Measurements from ENCODE around the gene TMEM125. TPM values are rescaled to one million over a fixed set of nuclear protein-coding genes. Genes with fewer than 3 reads are reported as not detected.

Gene TMEM125
- polyA plus RNA-seq, 3 donors, result not detected

- WGBS (ENCODE audit: insufficient coverage), result 71% methylated on average over 9 of the region's 10 CpGs
- no peak overlapping the region for H3K4me3 Mint-ChIP-seq
- Histone ChIP-seq H3K4me3 (replicated peaks in 1 of 3; ENCODE audit: low read depth in 2 of 3, low read length in 3 of 3) (no peak overlapping the region), H3K9ac (ENCODE audit: insufficient read depth, low read length, poor library complexity, severe bottlenecking) (no peak overlapping the region), H2AFZ (ENCODE audit: insufficient read depth, low read depth, low read length, poor library complexity, severe bottlenecking) (no peak overlapping the region), H4K20me1 (ENCODE audit: insufficient read depth, low read length) (no peaks in the 10 kb centered on the region), H3K4me2 (replicated peaks; ENCODE audit: extremely low read depth, low read length, poor library complexity, severe bottlenecking) (no peak overlapping the region), H3K27ac (ENCODE audit: low read depth in 1 of 2, low read length in 2 of 2) (no peak overlapping the region), H3K4me1 (ENCODE audit: control insufficient read depth in 1 of 2, insufficient read depth in 2 of 2, low read length in 2 of 2) (no peaks in the 10 kb centered on the region), H3K79me2 (ENCODE audit: insufficient read depth, low read length) (no peaks in the 10 kb centered on the region), H3K36me3 (replicated peaks in 1 of 2; ENCODE audit: control insufficient read depth in 1 of 2, insufficient read depth in 2 of 2, low read length in 2 of 2) (no peaks in the 10 kb centered on the region), H3K27me3 (ENCODE audit: control insufficient read depth in 2 of 2, insufficient read depth in 2 of 2, low read length in 2 of 2) (no peaks in the 10 kb centered on the region), H3K9me3 (replicated peaks in 1 of 2; ENCODE audit: control insufficient read depth in 1 of 2, insufficient read depth in 1 of 2, low read length in 2 of 2) (peaks cover 6 to 23% of the 10 kb centered on the region in 2 donors)
- H3K27me3 Mint-ChIP-seq (ENCODE audit: low read depth in 3 of 3), result peaks cover 0 to 3% (median 2%) of the 10 kb centered on the region in 3 donors
- H3K4me1 Mint-ChIP-seq, result no peaks in the 10 kb centered on the region
- peaks cover 1 to 26% (median 10%) of the 10 kb centered on the region in 7 donors for H3K9me3 Mint-ChIP-seq
- no peaks in the 10 kb centered on the region for H3K36me3 Mint-ChIP-seq
- peak overlapping the region in 1 of 7 donors; percentile 45 for H3K27ac Mint-ChIP-seq
- intact Hi-C loops (cut with micrococcal nuclease), result no loop called here
- no peak for DNase-seq
- TF ChIP-seq CTCF (IDR thresholded peaks at IDR 0.05), result no peak
Measured at GRCh38 chr1:43255438-43256210, 14.2 kb upstream of the TMEM125 start.

- Histone ChIP-seq H3K9ac (ENCODE audit: insufficient read depth, low read length, poor library complexity, severe bottlenecking) (no peak overlapping the region), H3K79me2 (ENCODE audit: insufficient read depth, low read length) (no peaks in the 10 kb centered on the region), H3K4me1 (ENCODE audit: control insufficient read depth in 1 of 2, insufficient read depth in 2 of 2, low read length in 2 of 2) (no peaks in the 10 kb centered on the region), H3K4me2 (replicated peaks; ENCODE audit: extremely low read depth, low read length, poor library complexity, severe bottlenecking) (no peak overlapping the region), H3K4me3 (replicated peaks in 1 of 3; ENCODE audit: low read depth in 2 of 3, low read length in 3 of 3) (no peak overlapping the region), H2AFZ (ENCODE audit: insufficient read depth, low read depth, low read length, poor library complexity, severe bottlenecking) (no peak overlapping the region), H4K20me1 (ENCODE audit: insufficient read depth, low read length) (no peaks in the 10 kb centered on the region), H3K27ac (ENCODE audit: low read depth in 1 of 2, low read length in 2 of 2) (no peak overlapping the region), H3K9me3 (replicated peaks in 1 of 2; ENCODE audit: control insufficient read depth in 1 of 2, insufficient read depth in 1 of 2, low read length in 2 of 2) (peaks cover 6 to 27% of the 10 kb centered on the region in 2 donors), H3K27me3 (ENCODE audit: control insufficient read depth in 2 of 2, insufficient read depth in 2 of 2, low read length in 2 of 2) (no peaks in the 10 kb centered on the region), H3K36me3 (replicated peaks in 1 of 2; ENCODE audit: control insufficient read depth in 1 of 2, insufficient read depth in 2 of 2, low read length in 2 of 2) (no peaks in the 10 kb centered on the region)
- Mint-ChIP-seq H3K9me3 (peaks cover 4 to 38% (median 17%) of the 10 kb centered on the region in 7 donors), H3K27me3 (ENCODE audit: low read depth in 3 of 3) (peaks cover 0 to 2% (median 0%) of the 10 kb centered on the region in 3 donors), H3K4me3 (no peak overlapping the region), H3K27ac (peak overlapping the region in 1 of 7 donors; percentile 11), H3K4me1 (no peaks in the 10 kb centered on the region), H3K36me3 (no peaks in the 10 kb centered on the region)
- no peak for DNase-seq
- TF ChIP-seq CTCF (IDR thresholded peaks at IDR 0.05), result no peak
- WGBS (ENCODE audit: insufficient coverage), result 96% methylated on average over 4 of the region's 8 CpGs
- intact Hi-C loops (cut with micrococcal nuclease), result no loop called here
Measured at GRCh38 chr1:43256675-43257570, 12.9 kb upstream of the TMEM125 start.

Data from CD14-positive monocyte (primary cell).